GM18858 (cell line): ENCODE results near the gene TRIM33.
"Not testable (repeated sequence)": the region's sequence is repeated elsewhere in the genome, so short reads cannot be mapped to it uniquely, and the experiment has no call there.

Experiments
- ATAC-seq: cut with Tn5 transposase; IDR thresholded peaks from one replicate; pipeline ENCODE4 v1.9.1; 2021; ENCODE audit not compliant: unreplicated experiment

TRIM33 gene

GRCh38 chr1:114363230-114363629 lies 147.8 kb downstream of the TRIM33 start:
- not testable (repeated sequence) for ATAC-seq

- no peak for ATAC-seq
These were observed 151.2 kb downstream of the TRIM33 start for GRCh38 chr1:114359791-114360190.

GRCh38 chr1:114355240-114355639 lies 155.8 kb downstream of the TRIM33 start:
- ATAC-seq: no peak

DNA sequence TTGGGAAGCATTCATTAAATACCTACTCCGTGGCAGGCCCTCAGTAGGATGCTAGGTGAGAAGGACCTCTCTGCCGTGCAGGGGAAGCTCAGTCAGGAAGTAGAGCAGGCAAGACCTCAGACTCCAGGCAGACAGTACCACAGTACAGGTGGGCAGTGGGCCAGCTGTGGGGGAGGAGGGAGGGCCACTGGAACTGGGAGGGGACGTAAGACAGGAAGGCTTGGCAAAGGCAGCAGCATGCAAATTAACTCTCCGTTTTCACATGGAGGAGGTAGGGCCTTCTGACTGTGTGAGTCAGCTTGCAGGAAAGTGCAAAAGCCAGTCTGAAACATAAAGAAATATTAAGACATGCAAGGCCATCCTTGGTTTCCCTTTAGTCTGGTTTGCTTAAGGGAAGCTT lies 157.7 kb downstream of the TRIM33 start:
- no peak for ATAC-seq

DNA sequence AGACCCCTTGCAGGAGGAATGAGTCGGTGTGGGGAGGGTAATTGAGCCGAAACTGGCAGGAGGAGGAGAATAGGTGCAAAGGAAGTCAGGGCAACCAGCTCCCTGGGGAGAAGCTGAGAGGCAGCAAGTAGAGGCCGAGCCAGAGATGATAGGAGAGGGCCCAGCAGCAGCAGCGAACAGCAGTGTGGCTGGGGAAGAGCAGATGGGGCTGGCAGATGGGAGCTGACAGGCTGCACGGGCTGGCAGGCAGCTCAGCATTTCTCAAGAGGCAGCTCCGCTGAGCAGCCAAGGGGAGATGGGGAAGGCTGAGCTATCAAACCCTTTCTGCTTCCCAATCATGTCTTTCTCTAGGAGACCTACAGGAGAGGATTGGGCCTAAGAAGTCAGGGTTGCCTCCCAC lies 158.2 kb downstream of the TRIM33 start:
- ATAC-seq: no peak

GRCh38 chr1:114350731-114351445 lies 160.1 kb downstream of the TRIM33 start:
- ATAC-seq: no peak

DNA sequence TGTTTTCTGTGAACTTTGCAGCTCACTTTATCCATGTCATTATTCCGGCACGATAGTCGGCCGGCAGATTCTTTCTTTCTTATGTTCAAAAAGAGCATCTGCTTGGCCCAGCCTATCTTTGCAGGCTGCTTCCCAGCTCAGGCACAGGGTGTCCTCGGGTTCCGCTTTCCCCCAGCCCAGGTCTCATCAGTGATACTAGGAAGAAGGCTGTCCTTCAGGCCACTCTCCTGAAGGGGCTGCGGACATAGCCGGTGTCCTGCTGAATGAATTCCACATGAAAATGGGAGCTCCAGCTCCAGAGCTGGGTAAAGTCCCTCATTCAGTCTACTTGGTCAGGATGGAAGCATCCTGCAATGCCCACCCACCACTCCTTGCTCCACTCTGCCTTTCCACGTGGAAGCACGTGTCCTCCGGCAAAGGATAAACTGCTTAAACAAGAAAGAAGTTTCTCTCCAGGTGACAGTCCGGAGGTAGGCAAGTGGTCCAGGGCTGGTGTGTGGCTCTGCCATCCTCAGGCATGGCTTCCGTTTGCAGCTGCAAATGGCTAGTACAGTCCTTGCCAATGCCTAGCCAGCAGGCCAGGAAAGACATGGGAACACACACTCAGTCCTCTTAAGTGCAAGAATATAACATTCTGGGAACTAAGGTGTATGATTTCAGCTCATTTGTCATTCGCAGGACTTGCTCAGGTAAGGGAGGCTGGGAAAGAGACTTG lies 161.0 kb downstream of the TRIM33 start:
- ATAC-seq: no peak

DNA sequence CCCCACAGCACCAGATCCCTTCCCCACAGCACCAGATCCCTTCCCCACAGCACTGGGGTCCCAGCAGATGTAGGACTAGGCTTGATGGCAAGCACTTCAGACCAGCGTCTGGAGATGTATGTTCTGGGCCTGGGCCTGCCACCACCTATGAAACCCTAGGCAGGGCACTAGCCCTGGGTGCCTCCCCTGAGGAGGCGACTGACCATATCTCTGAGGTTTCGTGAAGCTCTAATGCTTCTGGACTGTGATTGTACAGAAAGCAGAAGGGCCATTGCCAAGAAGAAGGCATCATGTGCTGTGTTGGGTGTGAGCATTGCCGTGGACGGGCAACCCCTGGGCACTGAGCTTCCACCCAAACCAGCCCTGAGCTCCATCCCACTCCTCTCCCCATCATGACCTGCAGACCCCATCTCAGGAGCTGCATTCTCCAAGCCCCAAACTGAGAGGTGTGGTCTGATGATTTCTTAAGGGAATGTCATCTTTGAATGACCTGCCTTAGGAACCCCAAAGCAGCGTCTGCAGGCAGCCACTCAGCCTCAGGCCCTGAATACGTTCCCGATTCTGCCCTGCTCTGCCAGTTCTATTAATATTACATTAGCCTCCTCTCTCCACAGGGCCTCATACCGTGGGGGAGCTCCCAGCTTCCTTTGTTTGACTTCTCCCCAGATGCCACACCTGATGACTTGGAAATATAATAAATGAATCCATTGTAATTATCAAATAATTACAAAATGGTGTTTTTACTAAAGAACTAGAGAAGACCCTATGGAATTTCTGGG lies 163.4 kb downstream of the TRIM33 start:
- no peak for ATAC-seq

DNA sequence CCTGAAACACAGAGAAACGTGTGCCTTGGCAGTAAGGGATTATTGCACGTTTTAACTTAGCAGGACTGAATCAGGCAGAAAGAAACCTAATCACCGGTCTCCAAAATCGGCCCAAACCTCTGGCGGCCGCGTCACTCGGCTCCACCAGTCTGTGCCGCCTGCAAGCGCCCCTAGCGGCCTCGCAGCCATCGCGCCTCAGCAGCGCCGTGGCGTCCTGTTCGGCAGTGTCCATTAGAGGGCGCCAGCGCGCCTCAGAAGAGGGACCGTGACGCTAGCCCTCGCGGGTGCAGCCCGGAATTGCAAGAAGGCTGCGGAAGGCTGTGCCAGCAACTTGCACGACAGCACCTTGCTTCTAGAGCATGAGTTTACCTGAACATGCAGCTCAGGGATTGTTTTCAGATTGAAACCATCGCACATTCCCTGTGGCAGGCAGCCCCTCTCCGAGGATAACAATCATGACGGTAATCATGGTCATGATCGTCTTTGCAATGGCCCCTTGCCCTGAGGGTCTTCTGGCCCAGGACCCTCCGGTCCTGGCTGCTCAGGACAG lies 164.4 kb downstream of the TRIM33 start:
- ATAC-seq: peak; percentile 97

- ATAC-seq: peak; percentile 10
These were observed 165.0 kb downstream of the TRIM33 start for GRCh38 chr1:114345930-114346479.

DNA sequence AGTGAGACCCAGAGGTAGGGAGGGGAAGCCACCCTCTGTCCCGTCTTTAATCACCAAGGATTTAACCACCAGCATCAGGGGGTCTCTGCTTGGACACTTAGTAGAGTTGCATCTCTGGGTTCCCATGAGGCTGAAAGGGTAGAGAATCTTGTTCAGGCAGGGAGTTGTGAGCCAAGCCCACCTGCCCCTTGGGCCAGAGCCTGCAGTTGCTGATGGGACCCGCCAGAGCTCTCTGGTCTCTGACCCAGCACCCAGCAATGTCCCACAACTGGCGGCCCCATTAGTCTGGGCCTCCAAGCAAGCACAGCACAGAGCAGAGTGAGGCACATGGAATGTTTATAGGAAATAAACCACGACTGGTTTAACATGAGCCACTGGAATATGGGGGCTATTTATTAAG lies 166.3 kb downstream of the TRIM33 start:
- no peak for ATAC-seq
